Natural killer cell treated with Interleukin-12 subunit alpha and Interleukin-12 subunit beta and Interleukin-15 and Interleukin-18, amount 100 ng/mL, for 72 hours (primary cell): Measurements from ENCODE around the gene PRKD1. TPM values are rescaled to one million over a fixed set of nuclear protein-coding genes. Genes with fewer than 3 reads are reported as not detected.
"Not testable (repeated sequence)": the region's sequence is repeated elsewhere in the genome, so short reads cannot be mapped to it uniquely, and the experiment has no call there.

ENCODE experiments used
- ATAC-seq, 2 donors: fragments of 150-1000 bp; cut with Tn5 transposase in 1 of 2; sonication (Bioruptor Pico), chemical (Tn5 transposase) in 1 of 2; 2 replicates each; pipeline ENCODE4 v1.10.0; 2021
- DNase-seq: peaks from one replicate; pipeline ENCODE4 v3.0.0; 2022; ENCODE audit warnings: low spot score
- H3K27ac Mint-ChIP-seq, 2 donors: 1 replicate in 1 of 2; 2 replicates in 1 of 2; pipeline ENCODE4 v1.8.0; 2022; ENCODE audit warnings: mixed read lengths in 2 of 2, mild to moderate bottlenecking in 1 of 2, moderate library complexity in 1 of 2
- H3K27me3 Mint-ChIP-seq, 2 donors: 1 replicate in 1 of 2; 2 replicates in 1 of 2; pipeline ENCODE4 v1.8.0; 2022; ENCODE audit warnings: mixed read lengths in 2 of 2
- H3K36me3 Mint-ChIP-seq: one replicate; pipeline ENCODE4 v1.8.0; 2022; ENCODE audit warnings: mixed read lengths
- H3K4me1 Mint-ChIP-seq, 2 donors: 1 replicate in 1 of 2; 2 replicates in 1 of 2; pipeline ENCODE4 v1.8.0; 2022; ENCODE audit warnings: low read depth in 2 of 2, mixed read lengths in 2 of 2, mild to moderate bottlenecking in 1 of 2
- H3K4me3 Mint-ChIP-seq: one replicate; pipeline ENCODE4 v1.8.0; 2022; ENCODE audit warnings: mixed read lengths
- H3K9me3 Mint-ChIP-seq: 2 replicates; pipeline ENCODE4 v1.8.0; 2022; ENCODE audit warnings: mixed read lengths
- total RNA-seq, 2 donors: library from RNA; stranded (reverse); gene quantifications; one replicate each; pipeline ENCODE4 v1.2.3, GENCODE V29; 2022

The PRKD1 gene
- total RNA-seq, 2 donors from 2014 or later, result 0.61 TPM; not detected in 1

- DNase-seq, result no peak
- H3K4me3 Mint-ChIP-seq, result no peak overlapping the region
- no peaks in the 10 kb centered on the region for H3K4me1 Mint-ChIP-seq
- peaks cover 5% of the 10 kb centered on the region for H3K36me3 Mint-ChIP-seq
- H3K9me3 Mint-ChIP-seq, result peaks cover 20% of the 10 kb centered on the region
- H3K27ac Mint-ChIP-seq, result no peak overlapping the region
- H3K27me3 Mint-ChIP-seq, result no peaks in the 10 kb centered on the region
- ATAC-seq, result no peak
Measured at GRCh38 chr14:29745863-29746262, 181.8 kb downstream of the PRKD1 start.

GRCh38 chr14:29743531-29743930, 184.1 kb downstream of the PRKD1 start:
- no peaks in the 10 kb centered on the region for H3K27me3 Mint-ChIP-seq
- no peaks in the 10 kb centered on the region for H3K4me1 Mint-ChIP-seq
- H3K9me3 Mint-ChIP-seq, result peaks cover 24% of the 10 kb centered on the region
- peaks cover 5% of the 10 kb centered on the region for H3K36me3 Mint-ChIP-seq
- DNase-seq (no peak), ATAC-seq (no peak)
- H3K4me3 Mint-ChIP-seq, result no peak overlapping the region
- no peak overlapping the region for H3K27ac Mint-ChIP-seq

GRCh38 chr14:29741909-29742401, 185.7 kb downstream of the PRKD1 start:
- Mint-ChIP-seq H3K36me3 (peaks cover 10% of the 10 kb centered on the region), H3K4me1 (no peaks in the 10 kb centered on the region), H3K4me3 (no peak overlapping the region), H3K9me3 (peaks cover 25% of the 10 kb centered on the region), H3K27me3 (no peaks in the 10 kb centered on the region), H3K27ac (no peak overlapping the region)
- DNase-seq (no peak), ATAC-seq (no peak)

- Mint-ChIP-seq H3K36me3 (peaks cover 10% of the 10 kb centered on the region), H3K27me3 (no peaks in the 10 kb centered on the region), H3K4me1 (no peaks in the 10 kb centered on the region), H3K27ac (no peak overlapping the region), H3K9me3 (peaks cover 21% of the 10 kb centered on the region), H3K4me3 (no peak overlapping the region)
- ATAC-seq, result no peak
- no peak for DNase-seq
Measured at GRCh38 chr14:29740491-29740890, 187.2 kb downstream of the PRKD1 start.

- Mint-ChIP-seq H3K27me3 (no peaks in the 10 kb centered on the region), H3K27ac (no peak overlapping the region)
Measured at GRCh38 chr14:29738950-29739349, 188.7 kb downstream of the PRKD1 start.

GRCh38 chr14:29738056-29738455, 189.6 kb downstream of the PRKD1 start:
- H3K27me3 Mint-ChIP-seq, result no peaks in the 10 kb centered on the region
- no peaks in the 10 kb centered on the region for H3K4me1 Mint-ChIP-seq
- ATAC-seq (no peak), DNase-seq (no peak)
- H3K27ac Mint-ChIP-seq, result no peak overlapping the region
- H3K36me3 Mint-ChIP-seq, result peaks cover 5% of the 10 kb centered on the region
- H3K9me3 Mint-ChIP-seq, result peaks cover 10% of the 10 kb centered on the region
- no peak overlapping the region for H3K4me3 Mint-ChIP-seq

More at GRCh38 chr14:29738950-29739349, 188.7 kb downstream of the PRKD1 start:
- DNase-seq (no peak), ATAC-seq (no peak)
- no peak overlapping the region for H3K4me3 Mint-ChIP-seq
- H3K36me3 Mint-ChIP-seq, result peaks cover 5% of the 10 kb centered on the region
- H3K9me3 Mint-ChIP-seq, result peaks cover 15% of the 10 kb centered on the region
- H3K4me1 Mint-ChIP-seq, result no peaks in the 10 kb centered on the region

- peaks cover 11% of the 10 kb centered on the region for H3K9me3 Mint-ChIP-seq
- peaks cover 5% of the 10 kb centered on the region for H3K36me3 Mint-ChIP-seq
- no peak overlapping the region for H3K27ac Mint-ChIP-seq
- H3K27me3 Mint-ChIP-seq, result no peaks in the 10 kb centered on the region
- no peak overlapping the region for H3K4me3 Mint-ChIP-seq
- DNase-seq (no peak), ATAC-seq (no peak)
- H3K4me1 Mint-ChIP-seq, result no peaks in the 10 kb centered on the region
Measured at GRCh38 chr14:29735459-29735858, 192.2 kb downstream of the PRKD1 start.

GRCh38 chr14:29734732-29735131, 192.9 kb downstream of the PRKD1 start:
- ATAC-seq (no peak), DNase-seq (no peak)
- no peak overlapping the region for H3K27ac Mint-ChIP-seq
- H3K9me3 Mint-ChIP-seq, result peaks cover 16% of the 10 kb centered on the region
- H3K36me3 Mint-ChIP-seq, result peaks cover 5% of the 10 kb centered on the region
- H3K27me3 Mint-ChIP-seq, result no peaks in the 10 kb centered on the region
- no peaks in the 10 kb centered on the region for H3K4me1 Mint-ChIP-seq
- H3K4me3 Mint-ChIP-seq, result no peak overlapping the region

- H3K4me1 Mint-ChIP-seq, H3K27me3 Mint-ChIP-seq, DNase-seq, H3K27ac Mint-ChIP-seq, H3K4me3 Mint-ChIP-seq, ATAC-seq: not testable (repeated sequence)
- Mint-ChIP-seq H3K36me3 (peaks cover 11% of the 10 kb centered on the region), H3K9me3 (peaks cover 22% of the 10 kb centered on the region)
Measured at GRCh38 chr14:29726560-29727331, 200.9 kb downstream of the PRKD1 start.

- no peak overlapping the region for H3K27ac Mint-ChIP-seq
- no peak for ATAC-seq
- peaks cover 11% of the 10 kb centered on the region for H3K36me3 Mint-ChIP-seq
- no peak for DNase-seq
- no peaks in the 10 kb centered on the region for H3K27me3 Mint-ChIP-seq
- H3K9me3 Mint-ChIP-seq, result peaks cover 19% of the 10 kb centered on the region
- no peaks in the 10 kb centered on the region for H3K4me1 Mint-ChIP-seq
- H3K4me3 Mint-ChIP-seq, result no peak overlapping the region
Measured at GRCh38 chr14:29724991-29725390, 202.7 kb downstream of the PRKD1 start.

- Mint-ChIP-seq H3K27ac (no peak overlapping the region), H3K4me1 (no peaks in the 10 kb centered on the region), H3K27me3 (no peaks in the 10 kb centered on the region), H3K36me3 (peaks cover 11% of the 10 kb centered on the region), H3K4me3 (no peak overlapping the region), H3K9me3 (peaks cover 23% of the 10 kb centered on the region)
- DNase-seq (no peak), ATAC-seq (no peak)
Measured at GRCh38 chr14:29722831-29723230, 204.8 kb downstream of the PRKD1 start.

- ATAC-seq, result no peak
- Mint-ChIP-seq H3K27me3 (no peaks in the 10 kb centered on the region), H3K27ac (no peak overlapping the region), H3K36me3 (peaks cover 11% of the 10 kb centered on the region), H3K9me3 (peaks cover 24% of the 10 kb centered on the region), H3K4me1 (no peaks in the 10 kb centered on the region), H3K4me3 (no peak overlapping the region)
- DNase-seq, result no peak
Measured at GRCh38 chr14:29721586-29721985, 206.1 kb downstream of the PRKD1 start.

- Mint-ChIP-seq H3K4me1 (no peaks in the 10 kb centered on the region), H3K36me3 (peaks cover 6% of the 10 kb centered on the region)
Measured at GRCh38 chr14:29717901-29718300, 209.7 kb downstream of the PRKD1 start.

GRCh38 chr14:29716150-29716549, 211.5 kb downstream of the PRKD1 start:
- no peak overlapping the region for H3K27ac Mint-ChIP-seq
- peaks cover 26% of the 10 kb centered on the region for H3K9me3 Mint-ChIP-seq
- no peaks in the 10 kb centered on the region for H3K4me1 Mint-ChIP-seq
- H3K27me3 Mint-ChIP-seq, result no peaks in the 10 kb centered on the region
- H3K4me3 Mint-ChIP-seq, result no peak overlapping the region
- H3K36me3 Mint-ChIP-seq, result no peaks in the 10 kb centered on the region
- ATAC-seq (no peak), DNase-seq (no peak)

More at GRCh38 chr14:29717901-29718300, 209.7 kb downstream of the PRKD1 start:
- H3K4me3 Mint-ChIP-seq, result no peak overlapping the region
- no peaks in the 10 kb centered on the region for H3K27me3 Mint-ChIP-seq
- H3K9me3 Mint-ChIP-seq, result peaks cover 26% of the 10 kb centered on the region
- no peak overlapping the region for H3K27ac Mint-ChIP-seq
- DNase-seq, result no peak
- no peak for ATAC-seq
